Activated effector memory CD4-positive, alpha-beta T cell treated with anti-CD3 and anti-CD28 coated beads, Interleukin-2, amount 50 U/mL, for 16 hours (primary cell): Measurements from ENCODE around the gene ADGRB3.
"Not testable (repeated sequence)": the region's sequence is repeated elsewhere in the genome, so short reads cannot be mapped to it uniquely, and the experiment has no call there.

Experiments
- DNase-seq: peaks from one replicate; pipeline ENCODE4 v3.0.0-alpha.2; 2020

ADGRB3 gene

DNA sequence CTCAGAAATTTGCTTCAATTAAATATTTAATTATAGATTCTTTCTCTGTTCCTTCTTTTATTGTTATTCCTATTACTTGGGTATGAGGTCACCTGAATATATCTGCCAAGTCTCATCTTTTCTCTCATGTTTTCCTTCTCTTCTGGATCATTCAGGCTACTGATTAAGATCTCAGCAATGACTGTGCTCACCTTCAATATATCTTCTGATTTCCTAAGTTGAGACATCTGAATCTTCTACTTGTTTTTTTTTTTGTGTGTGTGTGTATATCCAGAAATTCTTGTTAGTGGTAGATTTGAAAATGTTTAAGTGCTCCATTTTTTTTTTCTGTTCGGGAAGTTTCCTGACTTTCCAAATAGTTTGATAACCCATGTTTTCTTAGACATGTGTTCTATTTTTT, 108.0 kb downstream of the ADGRB3 start:
- no peak for DNase-seq

DNA sequence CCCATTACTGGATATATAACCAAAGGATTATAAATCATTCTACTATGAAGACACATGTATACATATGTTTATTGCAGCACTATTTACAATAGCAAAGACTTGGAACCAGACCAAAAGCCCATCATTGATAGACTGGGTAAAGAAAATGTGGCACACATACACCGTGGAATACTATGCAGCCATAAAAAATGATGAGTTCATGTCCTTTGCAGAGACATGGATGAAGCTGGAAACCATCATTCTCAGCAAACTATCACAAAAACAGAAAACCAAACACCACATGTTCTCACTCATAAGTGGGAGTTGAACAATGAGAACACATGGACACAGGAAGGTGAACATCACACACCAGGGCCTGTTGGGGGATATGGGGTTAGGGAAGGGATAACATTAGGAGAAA, 109.3 kb downstream of the ADGRB3 start:
- DNase-seq = not testable (repeated sequence)

DNA sequence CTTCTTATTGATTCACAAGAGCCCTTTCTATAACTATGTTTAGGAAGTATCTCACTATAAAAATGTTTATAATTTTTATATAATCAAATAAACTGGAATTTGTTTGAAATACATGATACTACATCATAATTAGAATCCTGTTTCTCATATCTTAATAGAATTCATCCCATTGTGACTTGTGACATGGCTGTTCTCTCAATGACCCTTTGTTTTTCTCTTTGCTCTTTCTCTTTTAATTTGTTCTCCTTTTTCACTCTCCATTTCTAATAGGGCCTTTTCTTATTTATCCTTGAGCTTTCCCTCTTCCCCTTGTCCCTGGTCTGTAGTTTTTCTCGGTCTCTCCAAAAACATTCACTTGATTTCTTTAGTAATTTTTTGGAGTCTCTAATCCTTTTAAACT, 111.3 kb downstream of the ADGRB3 start:
- DNase-seq = no peak

DNA sequence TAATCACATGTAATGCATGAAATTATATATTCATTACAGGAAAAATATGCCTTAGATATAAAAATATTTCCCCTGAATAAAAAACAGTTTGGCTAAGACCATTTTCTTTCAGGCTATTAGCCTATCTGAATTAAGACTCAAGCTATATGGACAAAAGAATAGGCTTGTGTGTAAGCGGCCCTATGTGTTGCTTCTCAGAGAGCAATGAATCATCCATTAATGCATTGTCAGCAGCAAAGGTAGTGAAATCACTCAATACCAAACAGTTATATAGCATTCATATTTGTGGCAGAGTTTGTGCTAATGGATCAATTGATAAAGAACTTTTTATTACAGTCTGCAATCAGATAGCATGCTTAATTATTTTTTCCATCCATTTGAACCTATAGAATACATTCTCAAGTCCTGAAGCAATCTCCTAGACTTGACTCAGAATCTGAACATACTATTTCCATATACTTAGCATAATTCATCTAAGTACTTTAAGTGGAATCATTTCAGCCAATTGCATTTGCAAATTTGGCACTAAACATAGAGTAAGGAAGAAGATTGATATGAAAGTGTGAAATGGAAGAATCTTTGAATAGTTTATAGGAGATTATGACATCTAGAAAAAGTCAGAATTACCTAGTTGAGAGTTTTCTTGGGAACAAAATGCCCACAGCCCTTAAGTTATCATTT, 112.2 kb downstream of the ADGRB3 start:
- DNase-seq = no peak

DNA sequence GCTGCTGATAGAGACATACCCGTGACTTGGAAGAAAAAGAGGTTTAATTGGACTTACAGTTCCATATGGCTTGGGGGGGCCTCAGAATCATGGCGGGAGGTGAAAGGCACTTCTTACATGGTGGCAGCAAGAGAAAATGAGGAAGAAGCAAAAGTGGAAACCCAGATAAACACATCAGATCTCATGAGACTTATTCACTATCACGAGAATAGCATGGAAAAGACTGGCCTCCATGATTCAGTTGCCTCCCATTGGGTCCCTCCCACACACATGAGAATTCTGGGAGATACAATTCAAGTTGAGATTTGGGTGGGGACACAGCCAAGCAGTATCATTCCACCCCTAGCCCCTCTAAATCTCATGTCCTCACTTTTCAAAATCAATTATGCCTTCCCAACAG, 112.8 kb downstream of the ADGRB3 start:
- not testable (repeated sequence) for DNase-seq

DNA sequence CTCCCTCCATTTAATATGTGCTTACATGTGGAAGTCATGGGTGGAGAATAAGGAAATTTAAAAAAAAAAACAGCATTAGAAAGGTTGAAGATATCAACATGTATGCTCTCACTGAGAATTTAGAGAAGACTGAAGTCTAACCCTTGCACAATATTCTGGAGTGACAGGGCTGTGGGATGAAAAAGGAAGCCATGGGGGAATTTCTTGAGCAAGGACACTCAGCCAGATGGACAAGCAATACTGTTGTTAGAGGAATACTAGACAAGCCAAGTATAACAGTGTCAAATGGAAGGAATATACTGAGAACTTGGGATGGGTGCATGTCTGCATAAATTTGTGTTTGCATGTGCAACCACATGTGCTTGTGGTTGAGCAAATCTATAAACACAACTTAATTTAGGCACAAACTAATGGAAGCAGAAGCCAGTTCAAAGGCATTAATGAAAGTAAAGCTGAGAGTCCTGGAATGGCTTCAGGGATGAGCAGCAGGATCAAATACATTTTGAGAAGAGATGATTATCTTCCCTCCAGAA, 119.7 kb downstream of the ADGRB3 start:
- DNase-seq = no peak

DNA sequence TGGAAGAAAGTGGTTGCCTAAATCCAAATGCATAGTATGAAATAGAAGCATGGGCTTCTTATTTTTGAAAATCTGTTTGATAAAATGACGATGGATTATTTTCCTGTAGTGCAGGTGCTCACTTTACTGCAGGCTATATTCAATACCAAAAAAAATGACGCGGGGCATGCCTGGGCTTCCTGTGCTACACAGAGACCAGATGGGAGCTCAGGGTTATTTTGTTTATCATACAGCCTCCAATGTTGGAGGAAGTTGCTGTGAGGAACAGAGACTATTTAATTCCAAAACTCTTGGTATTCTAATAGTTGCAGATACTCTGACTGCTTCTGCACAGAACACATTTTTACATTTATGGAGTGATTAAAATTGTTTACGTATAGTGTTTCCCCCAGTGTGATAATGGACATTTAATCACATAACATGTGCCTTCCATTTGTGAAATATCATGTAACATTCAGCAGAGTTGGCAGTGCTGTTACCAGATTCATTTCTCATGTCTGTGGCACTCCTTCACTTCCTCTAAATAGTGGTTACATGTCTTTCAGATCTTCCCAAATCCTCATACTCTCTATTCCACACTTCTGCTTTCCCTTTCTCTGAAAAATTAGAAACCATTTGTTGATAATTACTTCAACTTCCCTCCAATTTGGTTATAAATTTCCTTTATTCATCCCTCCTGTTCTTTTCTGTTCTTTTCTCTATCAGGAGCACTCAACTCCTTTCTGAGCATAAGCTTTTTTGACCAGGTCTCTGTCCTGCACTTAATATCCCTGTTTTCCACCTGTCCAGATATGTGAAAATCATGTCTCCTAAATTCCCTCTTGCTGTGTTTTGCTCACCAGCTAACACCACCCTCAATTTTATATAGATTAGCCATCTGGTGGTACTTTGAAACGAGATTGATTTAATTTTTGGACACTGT, 121.6 kb downstream of the ADGRB3 start:
- no peak for DNase-seq

DNA sequence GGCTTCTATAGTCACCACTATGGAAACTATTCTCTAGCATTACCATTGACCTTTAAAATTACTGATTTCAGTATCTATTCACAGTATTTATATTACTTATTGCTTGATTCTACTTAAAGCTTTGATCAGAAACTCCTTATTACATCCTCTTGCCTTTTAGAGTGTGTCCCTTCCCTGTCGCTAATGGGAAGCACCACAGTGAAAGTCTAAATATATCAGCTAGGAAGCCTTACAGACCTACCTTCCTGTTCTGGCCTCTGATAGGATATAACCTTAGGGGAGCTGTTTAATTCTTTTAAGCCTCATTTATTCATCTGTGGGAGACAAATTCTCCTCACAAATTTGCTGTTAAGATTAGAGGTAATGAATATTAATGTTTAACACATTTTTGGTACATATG, 122.7 kb downstream of the ADGRB3 start:
- DNase-seq = no peak

DNA sequence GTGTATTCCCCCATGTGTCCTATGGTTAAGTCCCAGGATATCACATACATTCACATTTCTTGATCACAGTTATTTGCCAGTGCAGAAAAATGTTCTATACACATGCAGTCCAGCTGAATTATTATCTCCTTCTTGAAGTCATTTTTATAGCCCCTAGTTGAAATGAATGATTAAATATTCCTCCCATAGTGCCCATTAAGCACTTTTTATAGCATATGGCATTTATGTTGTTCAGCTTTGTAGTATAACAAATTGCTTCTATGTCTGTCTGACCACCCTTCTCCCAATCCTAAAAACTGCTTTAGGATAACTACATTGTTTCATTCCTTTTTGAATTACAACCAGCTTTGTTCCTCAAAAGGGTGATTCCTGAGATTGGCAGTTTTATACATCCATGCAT, 123.5 kb downstream of the ADGRB3 start:
- DNase-seq = no peak

DNA sequence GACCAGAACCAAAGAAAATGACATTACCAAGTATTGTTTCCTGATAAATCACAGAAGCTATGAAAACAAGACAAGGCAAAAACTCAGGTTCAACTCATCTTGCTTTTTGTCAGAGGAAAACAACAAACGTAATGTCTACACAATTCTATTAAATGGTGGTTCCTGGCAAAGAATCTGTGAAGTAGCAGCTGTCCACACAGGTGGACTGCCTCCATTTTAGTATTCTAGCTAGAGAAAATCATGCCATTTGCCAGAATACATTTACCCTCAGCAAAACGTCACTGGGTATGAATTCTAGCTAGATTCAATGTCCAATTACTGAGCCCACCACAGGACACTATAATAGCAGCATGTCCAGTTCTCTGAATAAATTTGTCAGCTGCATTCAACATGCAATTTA, 125.4 kb downstream of the ADGRB3 start:
- no peak for DNase-seq

DNA sequence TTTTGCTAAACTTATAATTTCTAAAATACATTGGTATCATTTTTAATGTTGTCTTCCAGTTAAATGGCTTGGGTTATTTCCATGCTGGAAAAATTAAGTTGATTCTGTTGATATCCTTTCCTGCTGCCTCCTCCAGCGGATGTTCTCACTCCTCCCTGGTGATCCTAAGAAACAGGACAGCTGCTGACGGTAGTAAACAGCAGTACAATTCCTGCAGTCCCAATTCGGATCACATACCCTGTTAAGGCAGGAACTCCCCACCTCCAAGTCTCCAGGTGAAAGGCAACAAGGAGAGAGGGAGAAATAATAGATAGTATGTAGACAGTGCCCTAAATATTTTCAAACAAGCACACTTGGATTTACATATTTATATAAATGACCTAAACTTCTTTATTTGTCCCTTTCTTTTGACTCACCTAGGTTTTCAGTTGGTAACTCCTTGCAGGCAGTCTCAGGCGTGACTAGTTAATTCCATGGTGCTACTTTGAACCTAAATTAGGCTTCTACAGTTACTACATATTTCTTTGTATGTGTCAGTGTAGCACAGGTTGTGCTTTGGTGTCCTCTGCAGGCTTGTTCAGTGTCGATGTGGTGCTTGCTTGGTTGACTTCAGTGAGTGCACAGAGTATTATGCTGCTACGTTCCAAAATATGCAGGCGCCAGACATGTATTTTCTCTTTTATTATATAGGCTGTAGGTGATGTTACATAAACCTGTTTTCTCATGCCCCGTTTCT, 126.0 kb downstream of the ADGRB3 start:
- DNase-seq = no peak

DNA sequence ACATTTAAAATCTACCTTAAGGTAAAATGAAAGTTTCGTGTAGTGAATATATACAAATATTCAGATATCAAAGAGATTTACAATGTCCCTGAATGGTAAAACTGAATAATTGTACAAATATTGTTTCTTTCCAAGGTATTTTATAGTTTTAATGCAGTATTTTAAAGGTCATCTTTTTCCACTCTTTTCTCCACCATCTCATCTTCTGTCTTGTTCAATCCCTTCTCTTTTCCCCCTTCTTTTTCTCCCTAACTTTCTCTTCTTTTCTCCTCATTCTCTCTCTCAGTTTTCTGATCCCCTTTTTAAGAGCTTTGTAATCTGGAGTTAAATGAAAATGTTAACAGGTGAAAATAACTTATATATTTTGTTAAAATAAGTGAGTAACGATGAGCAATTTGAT, 126.9 kb downstream of the ADGRB3 start:
- no peak for DNase-seq

DNA sequence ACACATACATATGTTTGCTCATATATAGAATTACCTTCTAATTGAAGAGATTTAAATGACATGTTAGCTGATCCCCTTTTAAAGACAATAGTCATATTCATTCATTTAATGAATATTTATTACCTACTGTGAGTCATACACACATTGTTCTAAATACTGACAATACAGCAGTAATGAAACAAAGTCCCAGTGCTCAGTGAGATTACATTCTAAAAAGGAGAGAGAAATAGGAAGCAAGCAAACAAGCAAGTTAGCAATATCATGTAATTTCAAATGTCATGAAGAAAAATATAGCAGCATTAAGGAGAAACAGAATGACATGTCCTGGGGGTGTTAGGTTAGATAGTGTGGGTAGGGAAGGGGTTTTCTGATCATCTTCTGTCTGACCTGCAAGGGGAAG, 136.3 kb downstream of the ADGRB3 start:
- DNase-seq = no peak

DNA sequence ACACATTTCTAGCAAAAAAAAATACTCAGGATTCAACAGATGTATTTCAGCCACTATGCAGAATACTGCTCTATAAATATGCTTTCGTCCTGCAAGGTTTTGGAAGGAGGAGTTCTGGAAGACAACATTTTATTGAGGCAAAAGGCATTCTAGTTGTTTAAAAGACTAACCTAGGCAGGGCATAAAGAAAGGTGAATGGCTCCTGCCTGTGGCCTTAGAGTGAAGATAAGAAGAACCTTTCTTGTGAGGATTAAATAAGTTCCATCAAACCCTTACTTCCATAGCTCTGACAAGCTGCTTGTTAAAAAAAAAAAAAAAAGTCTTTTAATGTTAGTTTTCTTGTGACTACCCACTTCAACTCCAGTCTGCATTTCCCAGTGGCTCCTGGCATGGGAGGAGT, 139.8 kb downstream of the ADGRB3 start:
- DNase-seq = no peak

DNA sequence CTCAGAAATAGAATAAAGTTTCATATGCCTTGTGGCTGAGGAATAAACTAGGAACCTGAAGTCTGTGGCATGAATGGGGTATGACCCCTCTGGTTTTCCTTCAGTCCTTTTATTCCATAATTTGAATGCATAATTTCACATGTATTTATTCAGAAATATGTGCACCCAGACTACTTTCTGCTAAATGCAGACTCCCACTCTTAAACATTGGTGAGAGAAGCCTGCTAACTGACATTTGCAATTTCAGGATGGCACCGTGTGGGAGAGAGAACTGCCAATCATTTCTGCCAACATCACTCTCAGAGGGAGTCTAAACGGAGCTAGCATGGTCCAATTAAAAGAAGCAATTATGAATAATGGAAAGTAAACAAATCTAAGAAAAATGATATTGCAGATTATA, 141.3 kb downstream of the ADGRB3 start:
- DNase-seq = no peak

DNA sequence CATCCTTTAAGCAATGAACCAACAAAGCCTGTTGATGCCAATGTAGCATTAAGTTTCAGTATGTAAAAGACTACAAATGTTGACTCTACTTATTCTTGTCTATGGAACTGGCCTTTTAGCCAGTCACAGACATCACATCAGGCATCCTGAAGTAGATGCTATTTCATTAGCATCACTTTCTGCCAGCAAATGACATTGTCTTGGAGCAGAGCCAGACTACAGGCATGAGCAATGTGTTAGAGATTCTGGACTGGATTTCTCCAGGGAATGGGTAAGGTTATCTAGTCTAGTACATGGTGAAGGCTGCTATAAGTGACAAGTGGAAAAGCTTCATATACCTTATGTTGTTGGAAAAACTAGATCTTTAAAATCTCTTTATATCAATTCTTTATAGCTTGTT, 142.9 kb downstream of the ADGRB3 start:
- DNase-seq = no peak

DNA sequence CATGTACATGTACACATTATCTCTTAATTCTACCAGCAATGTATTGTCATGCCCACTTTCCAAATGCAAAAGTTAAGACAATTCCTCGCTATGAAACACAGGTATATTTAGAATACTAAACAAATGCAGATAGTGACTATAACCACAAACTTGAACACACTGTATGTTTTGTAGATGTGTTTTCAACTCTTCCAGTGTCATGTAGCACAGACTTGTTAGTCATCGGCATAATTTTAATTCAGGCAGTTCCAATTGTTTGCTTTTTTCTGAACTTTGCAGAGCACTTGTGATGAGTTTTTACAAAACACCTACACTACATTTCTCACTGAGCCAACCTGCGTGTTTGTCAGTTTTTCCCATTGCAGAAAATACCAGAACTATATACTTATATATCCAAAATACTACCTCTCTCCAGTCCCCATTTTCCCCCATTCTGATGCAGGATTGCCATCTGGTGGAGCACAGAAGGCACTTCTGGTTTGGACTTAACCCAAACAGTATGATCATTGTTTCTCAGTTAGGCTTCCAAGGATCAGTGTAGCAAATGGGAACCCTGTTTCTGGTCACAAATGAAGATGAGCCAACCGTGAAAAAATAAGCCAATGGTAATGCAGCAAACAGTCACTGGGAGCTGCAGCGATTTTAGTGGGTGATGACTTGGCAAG, 143.4 kb downstream of the ADGRB3 start:
- DNase-seq = no peak

DNA sequence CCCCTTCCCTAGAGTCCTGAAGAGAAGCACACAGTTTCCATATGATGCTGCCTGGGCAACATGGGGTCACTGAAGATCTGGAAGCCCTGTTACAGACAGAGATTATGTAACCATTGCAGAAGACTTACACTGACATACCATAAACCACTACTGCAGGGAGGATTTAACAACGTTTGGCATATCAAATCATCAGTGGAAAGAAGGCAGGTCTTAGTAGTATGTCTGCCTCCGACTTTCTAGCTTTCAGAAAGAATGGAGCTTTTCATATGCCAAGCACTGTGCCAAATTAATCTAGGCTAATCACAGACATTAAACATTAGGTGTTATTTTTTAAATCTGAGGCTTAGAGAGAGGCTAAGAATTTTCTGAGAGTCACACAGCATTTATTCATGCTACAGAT, 144.3 kb downstream of the ADGRB3 start:
- DNase-seq = no peak

DNA sequence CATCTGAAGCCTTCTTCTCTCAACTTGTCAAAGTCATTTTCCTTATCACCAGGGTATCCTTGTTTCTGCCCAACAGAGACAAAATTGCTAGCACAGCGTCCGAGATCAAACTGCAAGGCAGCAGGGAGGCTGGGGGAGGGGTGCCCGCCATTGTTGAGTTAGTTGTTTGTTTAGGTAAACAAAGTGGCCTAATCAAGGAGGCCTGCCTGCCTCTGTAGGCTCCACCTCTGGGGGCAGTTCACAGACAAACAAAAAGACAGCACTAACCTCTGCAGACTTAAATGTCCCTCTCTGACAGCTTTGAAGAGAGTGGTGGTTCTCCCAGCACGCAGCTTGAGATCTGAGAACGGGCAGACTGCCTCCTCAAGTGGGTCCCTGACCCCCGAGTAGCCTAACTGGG, 155.0 kb downstream of the ADGRB3 start:
- DNase-seq = not testable (repeated sequence)

DNA sequence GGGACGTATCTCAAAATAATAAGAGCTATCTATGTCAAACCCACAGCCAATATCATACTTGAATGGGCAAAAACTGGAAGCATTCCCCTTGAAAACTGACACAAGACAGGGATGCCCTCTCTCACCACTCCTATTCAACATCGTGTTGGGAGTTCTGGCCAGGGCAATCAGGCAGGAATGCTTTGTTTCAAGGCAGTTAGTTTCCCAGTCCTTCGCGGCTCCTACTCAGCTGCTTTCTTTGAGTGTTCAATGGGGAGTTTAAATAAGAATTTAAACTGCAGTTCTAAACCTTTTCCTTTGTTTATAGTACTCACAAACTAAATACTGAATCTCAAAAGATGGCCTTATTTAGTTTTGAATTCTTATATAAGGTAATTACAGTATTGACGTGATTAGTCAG, 179.9 kb downstream of the ADGRB3 start:
- not testable (repeated sequence) for DNase-seq

DNA sequence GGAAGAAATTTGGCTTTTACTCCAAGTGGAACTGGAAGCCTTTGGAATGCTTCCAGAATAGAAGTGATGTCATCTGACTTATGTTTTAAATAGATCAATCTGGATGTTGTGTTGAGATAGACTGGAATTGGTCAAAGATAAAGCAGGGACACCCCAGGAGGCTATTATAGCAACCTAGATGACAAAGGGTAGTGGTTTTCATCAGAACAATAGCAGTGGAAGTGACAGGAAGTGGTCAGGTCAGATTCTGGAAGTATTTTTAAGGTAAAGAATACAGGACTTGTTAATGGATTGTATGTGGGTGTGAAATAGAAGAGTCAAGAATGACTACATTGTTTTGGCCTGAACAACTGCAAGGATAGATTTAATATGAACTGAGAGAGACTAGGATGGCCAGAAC, 191.4 kb downstream of the ADGRB3 start:
- no peak for DNase-seq

DNA sequence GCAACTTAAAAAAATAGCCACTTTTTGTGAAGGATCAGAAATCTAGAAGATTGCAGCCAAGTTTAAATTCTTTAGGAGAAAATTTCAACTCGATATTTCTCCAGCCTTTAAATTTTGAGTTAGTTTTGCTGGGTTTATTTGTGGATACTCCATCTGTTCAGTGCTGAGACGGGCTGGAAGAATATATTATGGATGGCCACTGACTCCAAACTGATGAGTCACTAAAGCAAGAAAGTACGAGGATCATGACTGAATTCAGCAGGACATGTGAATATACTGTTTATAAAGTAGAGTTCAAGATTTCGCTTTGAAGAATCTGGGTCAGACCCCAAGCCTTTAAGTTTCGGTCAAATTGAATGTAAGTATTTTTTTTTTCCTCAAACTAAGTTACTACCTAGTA, 199.5 kb downstream of the ADGRB3 start:
- DNase-seq = no peak

DNA sequence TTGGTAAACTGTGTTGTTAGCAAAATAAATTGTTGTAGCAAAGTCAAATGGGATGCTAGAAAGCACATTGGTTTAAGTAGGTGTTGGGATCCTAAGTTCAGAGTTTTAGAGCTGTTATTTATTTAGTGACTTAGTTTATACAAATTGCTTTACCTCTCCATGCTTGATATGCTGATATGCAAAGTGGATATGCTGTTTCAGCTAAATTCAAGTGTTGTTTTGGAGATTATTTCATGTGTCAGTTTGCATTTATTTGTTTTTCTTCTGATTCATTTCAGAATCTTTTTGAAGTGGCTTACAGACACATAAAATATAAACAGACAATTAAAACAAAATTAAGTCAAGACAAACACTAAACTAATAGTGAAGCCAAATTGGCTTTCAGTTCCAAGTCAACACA, 203.5 kb downstream of the ADGRB3 start:
- no peak for DNase-seq
